Endothelial cell of umbilical vein (primary cell): ENCODE results near the gene NDUFV1. TPM values are rescaled to one million over a fixed set of nuclear protein-coding genes. Genes with fewer than 3 reads are reported as not detected.

Experiments
- BruUV-seq: library from RNA; stranded (reverse); fragments of 400-500 nt; replicated peaks from 2 replicates; lab custom pipeline; 2021; lab: Mats Ljungman, UMichigan
- CTCF ChIA-PET: fragments of 300-600, 350-600 bp; sonication (Branson Sonifier 250); formaldehyde crosslinking; loops from one replicate; lab custom pipeline; 2021; ENCODE audit warnings: antibody characterized with exemption, inconsistent platforms; lab: Charles Lee
- POLR2A ChIA-PET: fragments of 300-600, 350-600 bp; sonication (Branson Sonifier 250); formaldehyde crosslinking; loops from one replicate; lab custom pipeline; 2021; ENCODE audit warnings: antibody characterized with exemption, inconsistent platforms; lab: Charles Lee
- DNase-seq: peaks from one replicate; pipeline ENCODE4 v3.0.0-alpha.2; 2011; ENCODE audit warnings: low read depth, low spot score
- FAIRE-seq: peaks from 2 replicates; lab custom pipeline; 2011; peaks lifted over from hg19 to GRCh38; lab: Jason Lieb, UNC
- H2AFZ ChIP-seq: 2 replicates; pipeline ENCODE4 v1.6.0; 2012; ENCODE audit warnings: low read depth, low read length, control low read depth, inconsistent platforms
- H3K27ac ChIP-seq: 2 replicates; pipeline ENCODE4 v1.5.1; 2011; ENCODE audit warnings: low read depth, mild to moderate bottlenecking, control low read depth, low read length, moderate library complexity; ENCODE audit not compliant: insufficient read depth
- H3K27me3 ChIP-seq, 2 experiments: 2 replicates each; pipeline versions ENCODE4 v1.6.0 to v1.6.1; 2011; ENCODE audit warnings: low read length in 2 of 2, mixed read lengths in 1 of 2; ENCODE audit not compliant: control insufficient read depth in 2 of 2, insufficient read depth in 2 of 2
- H3K36me3 ChIP-seq, 2 experiments: 2 replicates in 1 of 2; 3 replicates in 1 of 2; pipeline ENCODE4 v1.5.1; 2011; ENCODE audit warnings: low read length in 2 of 2, mild to moderate bottlenecking in 1 of 2, moderate library complexity in 1 of 2; ENCODE audit not compliant: control insufficient read depth in 2 of 2, insufficient read depth in 2 of 2; ENCODE audit errors: extremely low read depth in 1 of 2
- H3K4me1 ChIP-seq: 3 replicates; pipeline ENCODE4 v1.5.1; 2011; ENCODE audit warnings: mild to moderate bottlenecking, low read length; ENCODE audit not compliant: control insufficient read depth, insufficient read depth; ENCODE audit errors: extremely low read depth
- H3K4me2 ChIP-seq: 2 replicates; pipeline ENCODE4 v1.6.1; 2011; ENCODE audit warnings: low read length, control low read depth, mixed read lengths; ENCODE audit not compliant: insufficient read depth
- H3K4me3 ChIP-seq, 3 experiments: fragments of 200-600 bp in 1 of 3; sonication (generic), shearing (Covaris generic) in 1 of 3; replicated peaks in 1 of 3; 2 replicates each; pipeline ENCODE4 v1.5.1; 2011 to 2016; ENCODE audit warnings: control low read depth in 3 of 3, low read length in 3 of 3, mild to moderate bottlenecking in 2 of 3, inconsistent platforms in 1 of 3, low read depth in 1 of 3, moderate library complexity in 1 of 3; ENCODE audit not compliant: insufficient read depth in 1 of 3
- H3K79me2 ChIP-seq: 2 replicates; pipeline ENCODE4 v1.6.0; 2012; ENCODE audit warnings: low read length, inconsistent platforms; ENCODE audit not compliant: control insufficient read depth, insufficient read depth
- H3K9ac ChIP-seq: replicated peaks from 2 replicates; pipeline ENCODE3; 2011; ENCODE audit warnings: low read length, control low read depth; ENCODE audit not compliant: insufficient read depth; ENCODE audit errors: extremely low read depth
- H3K9me1 ChIP-seq: replicated peaks from 3 replicates; pipeline ENCODE4 v1.6.0; 2011; ENCODE audit warnings: mild to moderate bottlenecking, low read length; ENCODE audit not compliant: control insufficient read depth, insufficient read depth; ENCODE audit errors: extremely low read depth
- H3K9me3 ChIP-seq: replicated peaks from 2 replicates; pipeline ENCODE4 v1.5.1; 2012; ENCODE audit warnings: low read length, inconsistent platforms; ENCODE audit not compliant: control insufficient read depth, insufficient read depth
- H4K20me1 ChIP-seq: replicated peaks from 2 replicates; pipeline ENCODE3; 2011; ENCODE audit warnings: mild to moderate bottlenecking, low read length; ENCODE audit not compliant: control insufficient read depth, insufficient read depth; ENCODE audit errors: extremely low read depth
- EZH2 ChIP-seq: IDR thresholded peaks from 2 replicates; pipeline ENCODE4 v1.6.1; 2012; ENCODE audit warnings: borderline replicate concordance, low read depth, mild to moderate bottlenecking, moderate library complexity, low read length, inconsistent platforms; ENCODE audit not compliant: severe bottlenecking
- FOS ChIP-seq: IDR thresholded peaks from 2 replicates; pipeline ENCODE4 v1.6.1; 2011; ENCODE audit warnings: mild to moderate bottlenecking, low read length, moderate library complexity, borderline replicate concordance; ENCODE audit not compliant: insufficient read depth
- GATA2 ChIP-seq: IDR thresholded peaks from 2 replicates; pipeline ENCODE4 v1.7.0; 2011; ENCODE audit warnings: low read depth, mild to moderate bottlenecking, moderate library complexity, mixed read lengths, low read length; ENCODE audit not compliant: insufficient read length, insufficient read depth
- POLR2A ChIP-seq: IDR thresholded peaks from 2 replicates; pipeline ENCODE4 v1.6.1; 2012; ENCODE audit warnings: low read depth, mild to moderate bottlenecking, control low read depth, low read length
- POLR2AphosphoS5 ChIP-seq: IDR thresholded peaks from 2 replicates; pipeline ENCODE4 v1.6.1; 2012; ENCODE audit warnings: low read depth, mild to moderate bottlenecking, control low read depth, low read length, moderate library complexity; ENCODE audit not compliant: insufficient read depth
- dilution Hi-C: fragments of 300-500 bp; cut with MboI; formaldehyde crosslinking; loops from one replicate; pipeline ENCODE4 v1.15.0; 2019; ENCODE audit warnings: low sequenced_read_pairs; ENCODE audit not compliant: extremely low pct_ligation_motif_present
- intact Hi-C: fragments of 100-400 bp; cut with micrococcal nuclease; formaldehyde crosslinking; loops from one replicate; pipeline ENCODE4 v1.10.0; 2022
- polyA plus RNA-seq, 4 experiments: library from polyadenylated mRNA; depleted of rRNA in 3 of 4; stranded (reverse) in 3 of 4; unstranded in 1 of 4; fragments of >200 nt; gene quantifications; 2 replicates each; pipeline versions ENCODE4 v1.2.1 to v1.2.3, GENCODE V29; 2011 to 2012; ENCODE audit warnings: missing spikeins in 1 of 4
- total RNA-seq: library from RNA; stranded (reverse); gene quantifications from 2 replicates; pipeline ENCODE4 v1.2.3, GENCODE V29; 2021
- TF ChIP-seq, protein P1 (sequence below): IDR thresholded peaks from 2 replicates; pipeline ENCODE4 v1.6.1; 2011; ENCODE audit not compliant: insufficient read depth, insufficient read length
- TF ChIP-seq, protein P2 (sequence below), 2 donors: IDR thresholded peaks; 1 replicate in 1 of 2; 2 replicates in 1 of 2; pipeline ENCODE4 v1.5.1; 2011; ENCODE audit warnings: low read length in 2 of 2, mild to moderate bottlenecking in 2 of 2, moderate library complexity in 2 of 2, control low read depth in 1 of 2, inconsistent platforms in 1 of 2, low read depth in 1 of 2; ENCODE audit not compliant: insufficient read depth in 1 of 2; ENCODE audit errors: extremely low read depth in 1 of 2

The NDUFV1 gene
- total and polyA plus RNA-seq, 2 donors (not counting 3 experiments of a cell fraction or from before 2014, with no cell fraction given): 191 to 203 TPM

DNA sequence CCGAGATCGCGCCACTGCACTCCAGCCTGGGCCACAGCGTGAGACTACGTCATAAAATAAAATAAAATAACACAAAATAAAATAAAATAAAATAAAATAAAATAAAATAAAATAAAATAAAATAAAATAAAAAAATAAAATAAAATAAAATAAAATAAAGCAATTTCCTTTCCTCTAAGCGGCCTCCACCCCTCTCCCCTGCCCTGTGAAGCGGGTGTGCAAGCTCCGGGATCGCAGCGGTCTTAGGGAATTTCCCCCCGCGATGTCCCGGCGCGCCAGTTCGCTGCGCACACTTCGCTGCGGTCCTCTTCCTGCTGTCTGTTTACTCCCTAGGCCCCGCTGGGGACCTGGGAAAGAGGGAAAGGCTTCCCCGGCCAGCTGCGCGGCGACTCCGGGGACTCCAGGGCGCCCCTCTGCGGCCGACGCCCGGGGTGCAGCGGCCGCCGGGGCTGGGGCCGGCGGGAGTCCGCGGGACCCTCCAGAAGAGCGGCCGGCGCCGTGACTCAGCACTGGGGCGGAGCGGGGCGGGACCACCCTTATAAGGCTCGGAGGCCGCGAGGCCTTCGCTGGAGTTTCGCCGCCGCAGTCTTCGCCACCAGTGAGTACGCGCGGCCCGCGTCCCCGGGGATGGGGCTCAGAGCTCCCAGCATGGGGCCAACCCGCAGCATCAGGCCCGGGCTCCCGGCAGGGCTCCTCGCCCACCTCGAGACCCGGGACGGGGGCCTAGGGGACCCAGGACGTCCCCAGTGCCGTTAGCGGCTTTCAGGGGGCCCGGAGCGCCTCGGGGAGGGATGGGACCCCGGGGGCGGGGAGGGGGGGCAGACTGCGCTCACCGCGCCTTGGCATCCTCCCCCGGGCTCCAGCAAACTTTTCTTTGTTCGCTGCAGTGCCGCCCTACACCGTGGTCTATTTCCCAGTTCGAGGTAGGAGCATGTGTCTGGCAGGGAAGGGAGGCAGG lies 23.2 kb upstream of the NDUFV1 start, which contains the start of gene GSTP1:
Gene GSTP1 (plus strand): TSS at position 566 of the 958 bp plus-strand sequence. CDS start 32 bp downstream, at position 598.
- peak; percentile 94 for DNase-seq
- ChIA-PET CTCF (interaction anchor here (0.6 to 2.7 kb wide), 7 partner anchors 8 to 208 kb away, joined by 3 to 17 read pairs (median 5); partner anchors contain the start of genes NUDT8 and PPP1CA), POLR2A (interaction anchor here (0.7 to 1.4 kb wide), 4 partner anchors 18 to 230 kb away, joined by 3 to 6 read pairs (median 4); partner anchors contain the start of genes POLD4 and PPP1CA)
- Histone ChIP-seq H3K27ac (peak within 1 kb of the TSS; percentile 63), H3K79me2 (peaks cover 26% of the 10 kb centered on the region), H3K9me3 (no peaks in the 10 kb centered on the region), H3K9me1 (no peaks in the 10 kb centered on the region), H3K4me2 (peak within 1 kb of the TSS; percentile 45), H3K9ac (peak within 1 kb of the TSS; percentile 93), H3K27me3 (peaks cover 2 to 4% of the 10 kb centered on the region in 2 experiments), H3K4me1 (peaks cover 17% of the 10 kb centered on the region), H3K36me3 (peaks cover 7 to 18% of the 10 kb centered on the region in 2 experiments), H2AFZ (peak within 1 kb of the TSS; percentile 68), H3K4me3 (peak within 1 kb of the TSS; percentile 68 to 85 (median 83)), H4K20me1 (no peaks in the 10 kb centered on the region)
- intact Hi-C loops: loop anchor here (1.0 kb wide), 4 partner anchors 11 to 75 kb away; partner anchors contain the start of genes CDK2AP2 and NDUFV1
- FAIRE-seq: peak; percentile 83
- TF ChIP-seq, protein P1, sequence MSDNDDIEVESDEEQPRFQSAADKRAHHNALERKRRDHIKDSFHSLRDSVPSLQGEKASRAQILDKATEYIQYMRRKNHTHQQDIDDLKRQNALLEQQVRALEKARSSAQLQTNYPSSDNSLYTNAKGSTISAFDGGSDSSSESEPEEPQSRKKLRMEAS: no peak
- TF ChIP-seq GATA2: no peak
- TF ChIP-seq POLR2AphosphoS5: peak; percentile 100
- peak; percentile 86 for TF ChIP-seq FOS
- no peak for TF ChIP-seq EZH2
- TF ChIP-seq, protein P2, sequence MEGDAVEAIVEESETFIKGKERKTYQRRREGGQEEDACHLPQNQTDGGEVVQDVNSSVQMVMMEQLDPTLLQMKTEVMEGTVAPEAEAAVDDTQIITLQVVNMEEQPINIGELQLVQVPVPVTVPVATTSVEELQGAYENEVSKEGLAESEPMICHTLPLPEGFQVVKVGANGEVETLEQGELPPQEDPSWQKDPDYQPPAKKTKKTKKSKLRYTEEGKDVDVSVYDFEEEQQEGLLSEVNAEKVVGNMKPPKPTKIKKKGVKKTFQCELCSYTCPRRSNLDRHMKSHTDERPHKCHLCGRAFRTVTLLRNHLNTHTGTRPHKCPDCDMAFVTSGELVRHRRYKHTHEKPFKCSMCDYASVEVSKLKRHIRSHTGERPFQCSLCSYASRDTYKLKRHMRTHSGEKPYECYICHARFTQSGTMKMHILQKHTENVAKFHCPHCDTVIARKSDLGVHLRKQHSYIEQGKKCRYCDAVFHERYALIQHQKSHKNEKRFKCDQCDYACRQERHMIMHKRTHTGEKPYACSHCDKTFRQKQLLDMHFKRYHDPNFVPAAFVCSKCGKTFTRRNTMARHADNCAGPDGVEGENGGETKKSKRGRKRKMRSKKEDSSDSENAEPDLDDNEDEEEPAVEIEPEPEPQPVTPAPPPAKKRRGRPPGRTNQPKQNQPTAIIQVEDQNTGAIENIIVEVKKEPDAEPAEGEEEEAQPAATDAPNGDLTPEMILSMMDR (IDR thresholded peaks at IDR 0.05; ENCODE audit: extremely low read depth in 1 of 2, insufficient read depth in 1 of 2, low read depth in 1 of 2, low read length in 2 of 2): peak; percentile 68 to 84
- peak; percentile 99 for TF ChIP-seq POLR2A
- dilution Hi-C loops: no loop called here
- BruUV-seq: no TSS peak
